ENCODE results near the gene PJA2.
A peak's percentile ranks its signal among the peaks of the same experiment; 100 is the strongest.

The PJA2 gene

DNA sequence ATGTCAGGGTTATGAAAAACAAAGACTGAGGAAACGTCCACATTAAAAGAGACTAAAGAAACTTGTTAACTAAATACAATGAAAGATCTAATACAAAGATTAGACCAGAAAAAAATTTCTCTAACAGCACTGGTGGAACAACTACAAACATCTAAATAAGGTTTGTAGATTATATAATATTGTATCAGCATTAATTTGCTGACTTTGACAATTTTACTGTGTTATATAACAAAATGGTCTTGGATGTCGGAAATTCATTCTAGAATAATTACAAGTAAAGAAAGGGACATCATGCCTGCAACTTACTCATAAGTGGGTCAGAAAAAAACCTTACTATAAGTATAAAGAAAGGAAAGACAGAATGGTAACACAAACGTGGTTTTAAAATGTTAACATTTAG lies 50.1 kb downstream of the PJA2 start:
- Histone ChIP-seq H3K9ac (ENCODE audit: low read depth, low read length) (no peak overlapping the region), H3K27ac (ENCODE audit: low read length) (no peak overlapping the region), H3K4me1 (ENCODE audit: insufficient read depth, low read length) (no peaks in the 10 kb centered on the region), H3K9me3 (ENCODE audit: insufficient read depth, low read length, severe bottlenecking) (no peaks in the 10 kb centered on the region), H3K36me3 (ENCODE audit: insufficient read depth, low read length) (peaks cover 81% of the 10 kb centered on the region), H3K27me3 (ENCODE audit: insufficient read depth, low read length, poor library complexity) (no peaks in the 10 kb centered on the region), H3K4me3 (ENCODE audit: low read depth in 1 of 2, low read length in 2 of 2) (no peak overlapping the region), H3K4me2 (ENCODE audit: insufficient read depth, low read length) (no peak overlapping the region), H3K79me2 (ENCODE audit: insufficient read depth, low read length) (peaks cover 3% of the 10 kb centered on the region), H4K20me1 (ENCODE audit: insufficient read depth, low read length) (no peaks in the 10 kb centered on the region), H2AFZ (ENCODE audit: low read depth, low read length) (no peak overlapping the region)
- TF ChIP-seq, protein P1, sequence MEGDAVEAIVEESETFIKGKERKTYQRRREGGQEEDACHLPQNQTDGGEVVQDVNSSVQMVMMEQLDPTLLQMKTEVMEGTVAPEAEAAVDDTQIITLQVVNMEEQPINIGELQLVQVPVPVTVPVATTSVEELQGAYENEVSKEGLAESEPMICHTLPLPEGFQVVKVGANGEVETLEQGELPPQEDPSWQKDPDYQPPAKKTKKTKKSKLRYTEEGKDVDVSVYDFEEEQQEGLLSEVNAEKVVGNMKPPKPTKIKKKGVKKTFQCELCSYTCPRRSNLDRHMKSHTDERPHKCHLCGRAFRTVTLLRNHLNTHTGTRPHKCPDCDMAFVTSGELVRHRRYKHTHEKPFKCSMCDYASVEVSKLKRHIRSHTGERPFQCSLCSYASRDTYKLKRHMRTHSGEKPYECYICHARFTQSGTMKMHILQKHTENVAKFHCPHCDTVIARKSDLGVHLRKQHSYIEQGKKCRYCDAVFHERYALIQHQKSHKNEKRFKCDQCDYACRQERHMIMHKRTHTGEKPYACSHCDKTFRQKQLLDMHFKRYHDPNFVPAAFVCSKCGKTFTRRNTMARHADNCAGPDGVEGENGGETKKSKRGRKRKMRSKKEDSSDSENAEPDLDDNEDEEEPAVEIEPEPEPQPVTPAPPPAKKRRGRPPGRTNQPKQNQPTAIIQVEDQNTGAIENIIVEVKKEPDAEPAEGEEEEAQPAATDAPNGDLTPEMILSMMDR (IDR thresholded peaks at IDR 0.05; ENCODE audit: borderline replicate concordance, extremely low read depth, low read length, poor library complexity, severe bottlenecking): no peak
- no peak for TF ChIP-seq EZH2 (IDR thresholded peaks at IDR 0.05; ENCODE audit: borderline replicate concordance, low read depth, low read length, severe bottlenecking)
- no peak for ATAC-seq (ENCODE audit: insufficient read depth, low read depth)
- DNase-seq: no peak

GRCh38 chr5:109357807-109358206 lies 52.0 kb downstream of the PJA2 start:
- Histone ChIP-seq H3K4me1 (ENCODE audit: insufficient read depth, low read length) (no peaks in the 10 kb centered on the region), H3K79me2 (ENCODE audit: insufficient read depth, low read length) (peaks cover 3% of the 10 kb centered on the region; the same call in 1 of the 2 replicates), H3K4me3 (ENCODE audit: low read depth in 1 of 2, low read length in 2 of 2) (no peak overlapping the region), H3K9me3 (ENCODE audit: insufficient read depth, low read length, severe bottlenecking) (no peaks in the 10 kb centered on the region), H2AFZ (ENCODE audit: low read depth, low read length) (no peak overlapping the region), H3K9ac (ENCODE audit: low read depth, low read length) (no peak overlapping the region), H3K36me3 (ENCODE audit: insufficient read depth, low read length) (peaks cover 74% of the 10 kb centered on the region), H3K4me2 (ENCODE audit: insufficient read depth, low read length) (no peak overlapping the region), H3K27ac (ENCODE audit: low read length) (no peak overlapping the region), H3K27me3 (ENCODE audit: insufficient read depth, low read length, poor library complexity) (no peaks in the 10 kb centered on the region), H4K20me1 (ENCODE audit: insufficient read depth, low read length) (no peaks in the 10 kb centered on the region)
- TF ChIP-seq EZH2 (IDR thresholded peaks at IDR 0.05; ENCODE audit: borderline replicate concordance, low read depth, low read length, severe bottlenecking): no peak
- TF ChIP-seq, protein P1 (IDR thresholded peaks at IDR 0.05; ENCODE audit: borderline replicate concordance, extremely low read depth, low read length, poor library complexity, severe bottlenecking): no peak
- DNase-seq: no peak
- ATAC-seq (ENCODE audit: insufficient read depth, low read depth): no peak

DNA sequence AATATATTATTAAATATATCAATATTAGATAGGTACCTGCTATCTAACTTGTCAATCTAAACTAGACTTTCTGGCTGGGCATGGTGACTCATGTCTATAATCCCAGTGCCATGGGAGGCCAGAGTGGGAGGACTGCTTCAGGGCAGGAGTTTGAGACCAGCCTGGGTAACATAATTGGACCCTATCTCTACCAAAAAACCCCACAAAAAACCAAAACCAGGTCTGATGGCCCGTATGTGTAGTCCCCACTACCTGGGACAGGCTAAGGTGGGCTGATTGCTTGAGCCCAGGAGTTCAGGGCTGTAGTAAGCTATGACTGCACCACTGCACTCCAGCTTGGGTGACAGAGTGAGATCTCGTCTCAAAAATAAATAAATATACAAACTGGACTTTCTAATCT lies 55.0 kb downstream of the PJA2 start:
- TF ChIP-seq, protein P1 (IDR thresholded peaks at IDR 0.05; ENCODE audit: borderline replicate concordance, extremely low read depth, low read length, poor library complexity, severe bottlenecking): no peak
- TF ChIP-seq EZH2 (IDR thresholded peaks at IDR 0.05; ENCODE audit: borderline replicate concordance, low read depth, low read length, severe bottlenecking): no peak
- H4K20me1 ChIP-seq (ENCODE audit: insufficient read depth, low read length): no peaks in the 10 kb centered on the region
- no peak overlapping the region for H2AFZ ChIP-seq (ENCODE audit: low read depth, low read length)
- no peaks in the 10 kb centered on the region for H3K9me3 ChIP-seq (ENCODE audit: insufficient read depth, low read length, severe bottlenecking)
- H3K79me2 ChIP-seq (ENCODE audit: insufficient read depth, low read length): 0 out of 2 replicates have a peak, but pooled peaks cover 3% of the 10 kb centered on the region
- H3K4me1 ChIP-seq (ENCODE audit: insufficient read depth, low read length): no peaks in the 10 kb centered on the region
- H3K27ac ChIP-seq (ENCODE audit: low read length): no peak overlapping the region
- no peaks in the 10 kb centered on the region for H3K27me3 ChIP-seq (ENCODE audit: insufficient read depth, low read length, poor library complexity)
- peaks cover 67% of the 10 kb centered on the region for H3K36me3 ChIP-seq (ENCODE audit: insufficient read depth, low read length)
- ATAC-seq (ENCODE audit: insufficient read depth, low read depth) (peak; percentile 58), DNase-seq (peak; percentile 7)
- no peak overlapping the region for H3K4me3 ChIP-seq (ENCODE audit: low read depth in 1 of 2, low read length in 2 of 2)
- no peak overlapping the region for H3K9ac ChIP-seq (ENCODE audit: low read depth, low read length)
- no peak overlapping the region for H3K4me2 ChIP-seq (ENCODE audit: insufficient read depth, low read length)
